Fibroblast of gingiva (primary cell): Measurements from ENCODE around the gene PREX1.
A peak's percentile ranks its signal among the peaks of the same experiment; 100 is the strongest.

Experiments
- DNase-seq: peaks from one replicate; pipeline ENCODE4 v3.0.0-alpha.2; 2011; ENCODE audit warnings: low read depth

The PREX1 gene

GRCh38 chr20:48717680-48718223, 110.0 kb downstream of the PREX1 start:
- DNase-seq: no peak

DNA sequence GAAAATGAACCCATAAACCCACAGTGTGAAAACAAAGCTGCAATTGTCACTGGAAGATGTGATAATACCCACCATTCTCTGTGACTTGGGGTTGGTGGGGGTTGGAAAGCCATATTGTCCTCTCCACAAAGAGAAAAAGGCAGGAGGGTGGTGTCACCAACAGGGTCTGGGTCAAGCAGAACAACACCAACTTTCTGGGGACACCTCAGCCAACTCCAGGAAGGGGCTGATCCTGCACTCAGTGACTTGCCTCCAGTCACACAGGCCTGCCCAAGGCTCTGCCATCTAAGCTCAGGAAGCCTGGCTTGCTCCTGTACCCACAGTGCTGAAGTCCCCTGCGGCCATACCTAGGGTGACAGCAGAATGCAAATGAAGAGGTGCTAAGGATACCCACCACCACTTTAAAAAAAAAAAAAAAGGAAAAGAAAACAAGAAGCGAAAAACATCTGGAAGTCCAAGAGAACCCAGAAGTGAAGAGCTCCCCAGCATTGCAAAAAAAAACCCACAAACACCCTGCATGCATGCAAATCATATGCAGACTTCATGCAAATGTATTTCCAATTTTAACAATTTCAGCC, 110.6 kb downstream of the PREX1 start:
- no peak for DNase-seq

GRCh38 chr20:48716541-48716940, 111.3 kb downstream of the PREX1 start:
- no peak for DNase-seq

- DNase-seq: no peak
Measured at GRCh38 chr20:48716086-48716485, 111.7 kb downstream of the PREX1 start.

GRCh38 chr20:48714764-48715163, 113.0 kb downstream of the PREX1 start:
- DNase-seq: no peak

- DNase-seq: no peak
Measured at GRCh38 chr20:48711696-48712464, 115.9 kb downstream of the PREX1 start.

GRCh38 chr20:48711044-48711428, 116.8 kb downstream of the PREX1 start:
- DNase-seq: no peak

GRCh38 chr20:48710341-48711043, 117.3 kb downstream of the PREX1 start:
- DNase-seq: no peak

- peak; percentile 47 for DNase-seq
Measured at GRCh38 chr20:48709744-48710143, 118.1 kb downstream of the PREX1 start.

- DNase-seq: no peak
Measured at GRCh38 chr20:48709058-48709691, 118.6 kb downstream of the PREX1 start.

- no peak for DNase-seq
Measured at GRCh38 chr20:48708630-48709029, 119.2 kb downstream of the PREX1 start.

DNA sequence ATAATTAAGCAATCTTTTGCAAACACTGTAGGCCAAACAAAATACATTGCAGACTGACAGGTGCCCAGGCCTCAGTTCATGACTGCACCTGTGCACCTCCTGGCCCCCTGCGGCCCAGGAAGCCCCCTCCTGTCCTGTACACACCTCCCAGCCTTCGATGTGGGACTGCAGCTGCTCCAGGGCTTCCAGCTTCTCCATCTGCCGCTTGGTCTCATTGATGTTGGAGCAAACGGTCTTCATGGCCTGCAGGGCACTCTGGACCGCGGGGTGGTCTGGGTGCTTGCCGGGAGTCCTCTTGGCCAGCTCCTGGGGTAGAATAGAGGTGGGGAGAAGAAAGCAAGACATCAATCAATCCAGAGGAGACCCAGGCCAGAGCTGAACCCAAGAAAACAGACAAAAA, 119.7 kb downstream of the PREX1 start:
- DNase-seq: no peak

GRCh38 chr20:48706710-48707365, 121.0 kb downstream of the PREX1 start:
- no peak for DNase-seq

DNA sequence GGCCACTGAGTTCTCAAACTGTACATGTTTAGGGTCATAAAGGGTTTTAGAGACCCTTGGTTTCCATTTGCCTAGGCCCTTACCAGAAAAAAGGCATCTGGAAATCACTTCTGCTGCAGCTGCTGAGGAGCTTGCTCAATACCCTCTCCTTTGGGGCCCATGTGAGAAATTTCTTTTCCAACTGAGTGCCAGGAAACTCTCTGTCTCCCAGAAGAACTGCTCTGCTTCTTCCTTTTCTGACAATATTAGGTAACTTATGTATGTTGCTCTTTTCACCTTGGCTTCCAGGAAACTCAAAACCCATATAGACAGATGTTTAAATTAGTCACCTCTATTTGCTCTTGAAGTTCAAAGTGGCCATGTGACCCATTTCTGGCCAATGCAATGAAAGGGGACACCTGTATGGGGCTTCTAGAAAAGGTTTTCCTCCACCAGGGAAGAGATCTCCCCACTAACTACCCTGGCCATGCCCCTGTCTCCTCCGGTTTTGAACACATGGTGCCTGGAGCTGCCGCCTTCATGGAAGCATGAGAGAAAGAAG, 121.6 kb downstream of the PREX1 start:
- peak; percentile 80 for DNase-seq

- peak; percentile 71 for DNase-seq
Measured at GRCh38 chr20:48705240-48706115, 122.3 kb downstream of the PREX1 start.

GRCh38 chr20:48704761-48705160, 123.0 kb downstream of the PREX1 start:
- DNase-seq: no peak

- DNase-seq: no peak
Measured at GRCh38 chr20:48703511-48704219, 124.1 kb downstream of the PREX1 start.

DNA sequence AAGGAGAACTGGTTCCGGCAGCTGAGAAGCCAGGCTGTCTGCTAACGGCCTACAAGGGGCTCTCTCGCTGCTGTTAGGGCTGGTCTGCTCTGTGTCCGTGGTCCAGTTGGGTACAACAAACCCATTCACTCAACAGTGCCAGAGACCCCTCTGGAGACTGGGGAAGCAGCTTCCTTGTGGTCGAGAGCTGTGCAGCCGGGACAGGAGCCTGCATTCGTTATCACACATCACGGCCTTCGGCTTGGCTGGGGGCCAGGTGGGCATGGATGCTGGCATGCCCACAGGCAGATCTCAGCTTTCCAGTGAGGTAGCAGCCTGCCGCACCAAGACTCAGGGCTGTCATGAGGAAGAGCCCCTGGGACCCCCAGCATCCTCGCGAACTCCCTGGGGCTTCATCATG, 124.7 kb downstream of the PREX1 start:
- DNase-seq: no peak

- DNase-seq: peak; percentile 48
Measured at GRCh38 chr20:48702455-48702913, 125.3 kb downstream of the PREX1 start.

GRCh38 chr20:48701702-48702101, 126.1 kb downstream of the PREX1 start:
- no peak for DNase-seq
